Measurements from ENCODE around the gene BACH2. TPM values are rescaled to one million over a fixed set of nuclear protein-coding genes. Genes with fewer than 3 reads are reported as not detected.

The BACH2 gene
- total RNA-seq, 1 experiment from 2014 or later = 3.3 TPM

DNA sequence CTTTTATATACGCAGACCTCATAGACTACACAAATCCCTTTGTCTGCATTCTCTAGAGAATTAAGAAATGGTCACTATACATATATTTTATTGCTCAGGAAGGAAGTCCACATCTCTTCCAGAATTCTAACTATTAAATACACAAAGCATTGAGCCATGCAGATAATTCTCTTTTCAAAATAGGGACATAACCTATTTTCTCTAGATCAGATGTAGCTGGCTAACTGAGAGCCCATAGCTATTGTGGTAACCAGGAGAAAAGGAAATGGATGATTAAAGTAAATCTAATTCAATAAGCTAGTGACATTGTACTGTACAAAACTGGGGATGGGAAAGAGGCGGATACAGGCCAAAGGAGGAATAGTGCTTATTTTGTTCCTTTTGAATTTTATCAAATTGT is 137.2 kb downstream of the BACH2 start:
- Histone ChIP-seq H3K36me3 (ENCODE audit: control insufficient read depth in 1 of 2, insufficient read depth in 2 of 2, low read length in 2 of 2) (no peaks in the 10 kb centered on the region), H3K4me3 (replicated peaks in 1 of 2; ENCODE audit: low read depth in 1 of 2, low read length in 2 of 2) (no peak overlapping the region), H3K9me3 (ENCODE audit: control insufficient read depth in 1 of 2, insufficient read depth in 1 of 2, low read depth in 1 of 2, low read length in 2 of 2) (no peaks in the 10 kb centered on the region), H3K4me2 (ENCODE audit: low read length) (no peak overlapping the region), H2AFZ (ENCODE audit: low read depth, low read length, poor library complexity, severe bottlenecking) (no peak overlapping the region), H3K9me2 (ENCODE audit: insufficient read depth) (no peaks in the 10 kb centered on the region), H3K27ac (ENCODE audit: low read depth, low read length) (no peak overlapping the region), H4K20me1 (ENCODE audit: insufficient read depth) (no peaks in the 10 kb centered on the region), H3K27me3 (ENCODE audit: insufficient read depth, low read length) (no peaks in the 10 kb centered on the region), H3K9ac (ENCODE audit: low read length) (no peak overlapping the region), H3K4me1 (ENCODE audit: control insufficient read depth in 1 of 2, insufficient read depth in 2 of 2, low read length in 2 of 2) (peaks cover 0 to 15% of the 10 kb centered on the region in 2 experiments; a peak in 2 of 4 replicates), H3K79me2 (ENCODE audit: insufficient read depth, low read length) (no peaks in the 10 kb centered on the region)
- no TSS peak for BruUV-seq (replicated peaks)
- intact Hi-C loops (cut with micrococcal nuclease) = no loop called here
- ATAC-seq (no peak), DNase-seq (ENCODE audit: low read depth, low spot score) (no peak)
- CTCF ChIA-PET = no interaction called here
- TF ChIP-seq POLR2A (IDR thresholded peaks at IDR 0.05; ENCODE audit: borderline replicate concordance, extremely low read depth, insufficient read depth, insufficient read length) = no peak
- TF ChIP-seq, protein P1, sequence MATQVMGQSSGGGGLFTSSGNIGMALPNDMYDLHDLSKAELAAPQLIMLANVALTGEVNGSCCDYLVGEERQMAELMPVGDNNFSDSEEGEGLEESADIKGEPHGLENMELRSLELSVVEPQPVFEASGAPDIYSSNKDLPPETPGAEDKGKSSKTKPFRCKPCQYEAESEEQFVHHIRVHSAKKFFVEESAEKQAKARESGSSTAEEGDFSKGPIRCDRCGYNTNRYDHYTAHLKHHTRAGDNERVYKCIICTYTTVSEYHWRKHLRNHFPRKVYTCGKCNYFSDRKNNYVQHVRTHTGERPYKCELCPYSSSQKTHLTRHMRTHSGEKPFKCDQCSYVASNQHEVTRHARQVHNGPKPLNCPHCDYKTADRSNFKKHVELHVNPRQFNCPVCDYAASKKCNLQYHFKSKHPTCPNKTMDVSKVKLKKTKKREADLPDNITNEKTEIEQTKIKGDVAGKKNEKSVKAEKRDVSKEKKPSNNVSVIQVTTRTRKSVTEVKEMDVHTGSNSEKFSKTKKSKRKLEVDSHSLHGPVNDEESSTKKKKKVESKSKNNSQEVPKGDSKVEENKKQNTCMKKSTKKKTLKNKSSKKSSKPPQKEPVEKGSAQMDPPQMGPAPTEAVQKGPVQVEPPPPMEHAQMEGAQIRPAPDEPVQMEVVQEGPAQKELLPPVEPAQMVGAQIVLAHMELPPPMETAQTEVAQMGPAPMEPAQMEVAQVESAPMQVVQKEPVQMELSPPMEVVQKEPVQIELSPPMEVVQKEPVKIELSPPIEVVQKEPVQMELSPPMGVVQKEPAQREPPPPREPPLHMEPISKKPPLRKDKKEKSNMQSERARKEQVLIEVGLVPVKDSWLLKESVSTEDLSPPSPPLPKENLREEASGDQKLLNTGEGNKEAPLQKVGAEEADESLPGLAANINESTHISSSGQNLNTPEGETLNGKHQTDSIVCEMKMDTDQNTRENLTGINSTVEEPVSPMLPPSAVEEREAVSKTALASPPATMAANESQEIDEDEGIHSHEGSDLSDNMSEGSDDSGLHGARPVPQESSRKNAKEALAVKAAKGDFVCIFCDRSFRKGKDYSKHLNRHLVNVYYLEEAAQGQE (IDR thresholded peaks at IDR 0.05; ENCODE audit: low read depth) = no peak
- POLR2A ChIA-PET = no interaction called here
- RAD21 ChIA-PET (ENCODE audit: low non-redundant PET in 1 of 2, low total read pairs in 2 of 2, uncharacterized antibody in 2 of 2, unreplicated experiment in 2 of 2) = no interaction called here

DNA sequence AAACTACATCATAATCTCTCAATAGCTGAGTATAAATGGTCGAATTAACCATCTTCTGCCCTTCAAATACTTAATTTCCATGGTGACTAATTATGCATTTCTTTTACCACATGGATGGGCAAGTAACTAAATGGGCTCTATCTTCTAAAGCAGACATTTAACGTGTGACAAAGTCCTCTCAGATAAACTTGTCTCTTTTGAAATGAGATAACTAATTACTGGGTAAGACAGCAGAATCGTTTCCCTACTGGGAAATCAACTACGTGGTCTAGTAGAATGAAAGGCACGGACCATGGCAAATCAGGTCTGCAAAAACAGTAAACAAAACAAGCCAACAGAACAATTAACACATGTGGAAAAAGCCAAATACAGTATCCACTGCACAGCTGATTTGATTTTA is 137.7 kb downstream of the BACH2 start:
- ChIA-PET POLR2A (no interaction called here), CTCF (no interaction called here)

More for the DNA sequence above, 137.7 kb downstream of the BACH2 start:
- Histone ChIP-seq H3K9me2 (ENCODE audit: insufficient read depth) (no peaks in the 10 kb centered on the region), H3K27me3 (ENCODE audit: insufficient read depth, low read length) (no peaks in the 10 kb centered on the region), H3K27ac (ENCODE audit: low read depth, low read length) (no peak overlapping the region), H4K20me1 (ENCODE audit: insufficient read depth) (no peaks in the 10 kb centered on the region), H3K4me1 (ENCODE audit: control insufficient read depth in 1 of 2, insufficient read depth in 2 of 2, low read length in 2 of 2) (peaks cover 0 to 15% of the 10 kb centered on the region in 2 experiments; a peak in 2 of 4 replicates), H3K9me3 (ENCODE audit: control insufficient read depth in 1 of 2, insufficient read depth in 1 of 2, low read depth in 1 of 2, low read length in 2 of 2) (no peaks in the 10 kb centered on the region), H3K4me3 (replicated peaks in 1 of 2; ENCODE audit: low read depth in 1 of 2, low read length in 2 of 2) (no peak overlapping the region), H2AFZ (ENCODE audit: low read depth, low read length, poor library complexity, severe bottlenecking) (no peak overlapping the region), H3K79me2 (ENCODE audit: insufficient read depth, low read length) (no peaks in the 10 kb centered on the region), H3K4me2 (ENCODE audit: low read length) (no peak overlapping the region), H3K9ac (ENCODE audit: low read length) (no peak overlapping the region), H3K36me3 (ENCODE audit: control insufficient read depth in 1 of 2, insufficient read depth in 2 of 2, low read length in 2 of 2) (no peaks in the 10 kb centered on the region)
- intact Hi-C loops (cut with micrococcal nuclease) = no loop called here
- RAD21 ChIA-PET (ENCODE audit: low non-redundant PET in 1 of 2, low total read pairs in 2 of 2, uncharacterized antibody in 2 of 2, unreplicated experiment in 2 of 2) = no interaction called here
- no TSS peak for BruUV-seq (replicated peaks)
- DNase-seq (ENCODE audit: low read depth, low spot score) (no peak), ATAC-seq (no peak)
- TF ChIP-seq JUND (IDR thresholded peaks at IDR 0.05) = no peak
- TF ChIP-seq EGR1 (IDR thresholded peaks at IDR 0.05; ENCODE audit: low read depth) = no peak
- no peak for TF ChIP-seq FOSL1 (IDR thresholded peaks at IDR 0.05; ENCODE audit: low read depth)
- no peak for TF ChIP-seq SIN3A (IDR thresholded peaks at IDR 0.05; ENCODE audit: low read depth)
- TF ChIP-seq CEBPB (IDR thresholded peaks at IDR 0.05; ENCODE audit: low read depth) = no peak
- TF ChIP-seq CBX3 (IDR thresholded peaks at IDR 0.05; ENCODE audit: low read depth) = no peak
- no peak for TF ChIP-seq SP1 (IDR thresholded peaks at IDR 0.05; ENCODE audit: low read depth)
- TF ChIP-seq EZH2phosphoT487 (IDR thresholded peaks at IDR 0.05; ENCODE audit: borderline replicate concordance) = no peak
- TF ChIP-seq, protein P2, sequence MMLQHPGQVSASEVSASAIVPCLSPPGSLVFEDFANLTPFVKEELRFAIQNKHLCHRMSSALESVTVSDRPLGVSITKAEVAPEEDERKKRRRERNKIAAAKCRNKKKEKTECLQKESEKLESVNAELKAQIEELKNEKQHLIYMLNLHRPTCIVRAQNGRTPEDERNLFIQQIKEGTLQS (IDR thresholded peaks at IDR 0.05) = no peak
- no peak for TF ChIP-seq ZNF274 (IDR thresholded peaks at IDR 0.05; ENCODE audit: low read depth, low read length)
- TF ChIP-seq, protein P3, sequence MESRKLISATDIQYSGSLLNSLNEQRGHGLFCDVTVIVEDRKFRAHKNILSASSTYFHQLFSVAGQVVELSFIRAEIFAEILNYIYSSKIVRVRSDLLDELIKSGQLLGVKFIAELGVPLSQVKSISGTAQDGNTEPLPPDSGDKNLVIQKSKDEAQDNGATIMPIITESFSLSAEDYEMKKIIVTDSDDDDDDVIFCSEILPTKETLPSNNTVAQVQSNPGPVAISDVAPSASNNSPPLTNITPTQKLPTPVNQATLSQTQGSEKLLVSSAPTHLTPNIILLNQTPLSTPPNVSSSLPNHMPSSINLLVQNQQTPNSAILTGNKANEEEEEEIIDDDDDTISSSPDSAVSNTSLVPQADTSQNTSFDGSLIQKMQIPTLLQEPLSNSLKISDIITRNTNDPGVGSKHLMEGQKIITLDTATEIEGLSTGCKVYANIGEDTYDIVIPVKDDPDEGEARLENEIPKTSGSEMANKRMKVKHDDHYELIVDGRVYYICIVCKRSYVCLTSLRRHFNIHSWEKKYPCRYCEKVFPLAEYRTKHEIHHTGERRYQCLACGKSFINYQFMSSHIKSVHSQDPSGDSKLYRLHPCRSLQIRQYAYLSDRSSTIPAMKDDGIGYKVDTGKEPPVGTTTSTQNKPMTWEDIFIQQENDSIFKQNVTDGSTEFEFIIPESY (IDR thresholded peaks at IDR 0.05; ENCODE audit: extremely low read depth, insufficient replicate concordance, low read length) = no peak
- no peak for TF ChIP-seq RAD21 (IDR thresholded peaks at IDR 0.05; ENCODE audit: low read depth)

Data from HCT116 (cell line).